PC-9 (cell line): ENCODE results near the gene STEAP3. TPM values are rescaled to one million over a fixed set of nuclear protein-coding genes. Genes with fewer than 3 reads are reported as not detected.

Experiments used
- BruUV-seq: library from RNA; stranded (reverse); fragments of 400-500 nt; replicated peaks from 2 replicates; lab custom pipeline; 2021; lab: Mats Ljungman, UMichigan
- CTCF ChIA-PET: fragments of 300-600 bp; sonication (Branson Sonifier 250); formaldehyde crosslinking; loops from one replicate; lab custom pipeline; 2022; ENCODE audit warnings: antibody characterized with exemption; lab: Charles Lee
- POLR2A ChIA-PET: fragments of 300-600 bp; sonication (Branson Sonifier 250); formaldehyde crosslinking; loops from one replicate; lab custom pipeline; 2022; ENCODE audit warnings: antibody characterized with exemption; ENCODE audit not compliant: unreplicated experiment; lab: Charles Lee
- DNase-seq, 2 experiments: peaks; one replicate each; pipeline versions ENCODE4 v3.0.0 to v3.0.0-alpha.2; 2015 to 2022; ENCODE audit warnings: mixed read lengths in 1 of 2
- H2AFZ ChIP-seq: fragments of 200-600 bp; sonication (generic); 2 replicates; pipeline ENCODE4 v1.8.1; 2017; ENCODE audit warnings: antibody characterized with exemption
- H3F3A ChIP-seq: fragments of 200-600 bp; sonication (generic); 2 replicates; pipeline ENCODE4 v1.8.1; 2017; ENCODE audit warnings: antibody characterized with exemption, mild to moderate bottlenecking, low read depth; ENCODE audit not compliant: insufficient read depth
- H3K27ac ChIP-seq: fragments of 200-600 bp; sonication (generic); 2 replicates; pipeline ENCODE4 v1.6.1; 2016; ENCODE audit warnings: mixed run types
- H3K27me3 ChIP-seq: fragments of 200-600 bp; sonication (generic); 2 replicates; pipeline ENCODE4 v1.6.1; 2016; ENCODE audit warnings: low read depth, mixed run types; ENCODE audit not compliant: insufficient read depth
- H3K36me3 ChIP-seq: fragments of 200-600 bp; sonication (generic); 2 replicates; pipeline ENCODE4 v1.6.1; 2016; ENCODE audit warnings: low read depth, mixed run types
- H3K4me1 ChIP-seq: fragments of 200-600 bp; sonication (generic); replicated peaks from 2 replicates; pipeline ENCODE4 v1.6.1; 2016; ENCODE audit warnings: mixed run types; ENCODE audit not compliant: insufficient read depth
- H3K4me2 ChIP-seq: fragments of 200-600 bp; sonication (generic); 2 replicates; pipeline ENCODE4 v1.6.1; 2017; ENCODE audit warnings: mixed run types
- H3K4me3 ChIP-seq: fragments of 200-600 bp; sonication (generic); 2 replicates; pipeline ENCODE4 v1.6.1; 2016; ENCODE audit warnings: mixed run types
- H3K79me2 ChIP-seq: fragments of 200-600 bp; sonication (generic); 2 replicates; pipeline ENCODE4 v1.6.1; 2017; ENCODE audit warnings: low read depth, mixed run types
- H3K9me2 ChIP-seq: fragments of 200-600 bp; sonication (generic); 2 replicates; pipeline ENCODE4 v1.8.1; 2017; ENCODE audit warnings: mild to moderate bottlenecking; ENCODE audit not compliant: insufficient read depth
- H3K9me3 ChIP-seq: fragments of 200-600 bp; sonication (generic); 2 replicates; pipeline ENCODE4 v1.8.1; 2016; ENCODE audit warnings: low read depth; ENCODE audit not compliant: insufficient read depth
- H4K20me1 ChIP-seq: fragments of 200-600 bp; sonication (generic); 2 replicates; pipeline ENCODE4 v1.8.1; 2017; ENCODE audit not compliant: insufficient read depth
- CTCF ChIP-seq: fragments of 200-600 bp; sonication (generic); conservative IDR thresholded peaks from 2 replicates; pipeline ENCODE4 v1.6.1; 2017; ENCODE audit warnings: mixed run types, antibody characterized with exemption, mild to moderate bottlenecking, moderate library complexity
- EZH2 ChIP-seq: fragments of 200-600 bp; sonication (generic); IDR thresholded peaks from 2 replicates; pipeline ENCODE4 v1.8.0; 2017; ENCODE audit warnings: antibody characterized with exemption, low read depth
- intact Hi-C: fragments of 100-400 bp; cut with micrococcal nuclease; formaldehyde crosslinking; loops from one replicate; pipeline ENCODE4 v1.10.0; 2022; ENCODE audit not compliant: unreplicated experiment
- total RNA-seq: library from RNA; stranded (reverse); gene quantifications from 2 replicates; pipeline ENCODE4 v1.2.3, GENCODE V29; 2021

The STEAP3 gene
- total RNA-seq, 1 experiment from 2014 or later: 23.0 TPM

GRCh38 chr2:119233326-119234020, 9.8 kb downstream of the STEAP3 start:
- H3K27me3 ChIP-seq: no peaks in the 10 kb centered on the region
- no TSS peak for BruUV-seq
- DNase-seq: peak in 1 of 2 experiments; percentile 87
- no peak overlapping the region for H3K27ac ChIP-seq
- no peak overlapping the region for H2AFZ ChIP-seq
- ChIA-PET POLR2A (interaction anchor here (0.6 kb wide), 1 partner anchor 10 kb away, joined by 19 read pairs; no protein-coding TSS in a partner anchor), CTCF (no interaction called here)
- intact Hi-C loops: loop anchor here (1.0 kb wide), 1 partner anchor 32 kb away; no protein-coding TSS in a partner anchor
- H3K4me1 ChIP-seq: peaks cover 53% of the 10 kb centered on the region
- no peaks in the 10 kb centered on the region for H3K9me2 ChIP-seq
- no peaks in the 10 kb centered on the region for H3K9me3 ChIP-seq
- peak overlapping the region; percentile 19 for H3K4me2 ChIP-seq
- H3K4me3 ChIP-seq: no peak overlapping the region
- peaks cover 10% of the 10 kb centered on the region; the same call in 1 of the 2 replicates for H3F3A ChIP-seq
- peaks cover 24% of the 10 kb centered on the region for H4K20me1 ChIP-seq
- peaks cover 22% of the 10 kb centered on the region for H3K79me2 ChIP-seq
- no peak for TF ChIP-seq CTCF
- no peak for TF ChIP-seq EZH2
- H3K36me3 ChIP-seq: no peaks in the 10 kb centered on the region

GRCh38 chr2:119234021-119235019, 10.7 kb downstream of the STEAP3 start:
- ChIA-PET POLR2A (interaction anchor here (0.6 kb wide), 1 partner anchor 11 kb away, joined by 19 read pairs; no protein-coding TSS in a partner anchor), CTCF (no interaction called here)
- Histone ChIP-seq H3K27me3 (no peaks in the 10 kb centered on the region), H4K20me1 (peaks cover 24% of the 10 kb centered on the region), H3K4me2 (no peak overlapping the region), H3K9me2 (no peaks in the 10 kb centered on the region), H3K4me3 (no peak overlapping the region), H3K79me2 (peaks cover 18% of the 10 kb centered on the region), H2AFZ (no peak overlapping the region), H3F3A (peaks cover 10% of the 10 kb centered on the region; the same call in 1 of the 2 replicates), H3K36me3 (no peaks in the 10 kb centered on the region), H3K4me1 (peaks cover 53% of the 10 kb centered on the region), H3K9me3 (no peaks in the 10 kb centered on the region), H3K27ac (no peak overlapping the region)
- BruUV-seq: no TSS peak
- no peak for DNase-seq
- no peak for TF ChIP-seq EZH2
- TF ChIP-seq CTCF: peak; percentile 41; the same call in 1 of the 2 replicates
- intact Hi-C loops: loop anchor here (1.0 kb wide), 1 partner anchor 31 kb away; no protein-coding TSS in a partner anchor

- intact Hi-C loops: no loop called here
- peaks cover 14% of the 10 kb centered on the region; the same call in 1 of the 2 replicates for H3F3A ChIP-seq
- no peak for DNase-seq
- CTCF ChIA-PET: no interaction called here
- H3K36me3 ChIP-seq: no peaks in the 10 kb centered on the region
- POLR2A ChIA-PET: no interaction called here
- TF ChIP-seq CTCF: no peak
- no peak for TF ChIP-seq EZH2
- peaks cover 49% of the 10 kb centered on the region for H3K4me1 ChIP-seq
- H4K20me1 ChIP-seq: peaks cover 23% of the 10 kb centered on the region
- H3K4me3 ChIP-seq: no peak overlapping the region
- no peaks in the 10 kb centered on the region for H3K9me2 ChIP-seq
- no peak overlapping the region for H3K4me2 ChIP-seq
- no peaks in the 10 kb centered on the region for H3K9me3 ChIP-seq
- H3K79me2 ChIP-seq: peaks cover 21% of the 10 kb centered on the region
- H3K27ac ChIP-seq: no peak overlapping the region
- H3K27me3 ChIP-seq: no peaks in the 10 kb centered on the region
- H2AFZ ChIP-seq: no peak overlapping the region
- no TSS peak for BruUV-seq
Measured at GRCh38 chr2:119236796-119237195, 13.2 kb downstream of the STEAP3 start.
